Breast epithelium (tissue), 4 donors: ENCODE data around the gene HNF4A. TPM values are rescaled to one million over a fixed set of nuclear protein-coding genes. Genes with fewer than 3 reads are reported as not detected.

ENCODE experiments used
- DNase-seq, 2 donors: peaks; one replicate each; pipeline ENCODE4 v3.0.0-alpha.2; 2019; ENCODE audit warnings: low spot score in 2 of 2
- H3K27ac ChIP-seq, 2 donors: fragments of 200-600 bp; sonication (generic) in 1 of 2; one replicate each; pipeline ENCODE4 v1.5.1; 2016 to 2019; ENCODE audit warnings: mild to moderate bottlenecking in 1 of 2
- H3K27me3 ChIP-seq, 2 donors: fragments of 200-600 bp; sonication (generic) in 1 of 2; one replicate each; pipeline versions ENCODE4 v1.5.1 to v1.6.0; 2017 to 2019; ENCODE audit warnings: control low read depth in 1 of 2, mild to moderate bottlenecking in 1 of 2
- H3K36me3 ChIP-seq: fragments of 200-600 bp; one replicate; pipeline ENCODE4 v1.5.1; 2019
- H3K4me1 ChIP-seq, 2 donors: fragments of 200-600 bp; sonication (generic); one replicate each; pipeline ENCODE4 v1.5.1; 2016 to 2019; ENCODE audit warnings: control low read depth in 1 of 2
- H3K4me3 ChIP-seq, 3 donors: fragments of 200-600 bp; sonication (generic); 1 replicate in 2 of 3; 2 replicates in 1 of 3; pipeline ENCODE4 v1.5.1; 2016 to 2019; ENCODE audit warnings: mild to moderate bottlenecking in 3 of 3, moderate library complexity in 2 of 3
- H3K9me3 ChIP-seq, 2 donors: fragments of 200-600 bp; sonication (generic) in 1 of 2; one replicate each; pipeline ENCODE4 v1.5.1; 2016 to 2019; ENCODE audit warnings: control low read depth in 1 of 2
- POLR2A ChIP-seq: fragments of 450-650 bp; IDR thresholded peaks from one replicate; pipeline ENCODE4 v1.6.1; 2016; ENCODE audit warnings: antibody characterized with exemption, mild to moderate bottlenecking, moderate library complexity
- POLR2AphosphoS5 ChIP-seq, 3 donors: sonication (generic); formaldehyde crosslinking; IDR thresholded peaks; one replicate each; pipeline ENCODE4 v1.6.1; 2017; ENCODE audit warnings: antibody characterized with exemption in 3 of 3
- intact Hi-C: fragments of 100-400 bp; cut with DNase I; formaldehyde crosslinking; loops from one replicate; pipeline ENCODE4 v1.15.1; 2023; ENCODE audit warnings: low total_unique reads
- total RNA-seq, 3 donors: library from RNA; depleted of rRNA; stranded (reverse); fragments of >200 nt; gene quantifications; one replicate each; pipeline ENCODE4 v1.1.0, GENCODE V29; 2016
- TF ChIP-seq, protein P1 (sequence below), 3 donors: fragments of 450-650 bp; IDR thresholded peaks; one replicate each; pipeline ENCODE4 v1.5.1; 2016 to 2017; ENCODE audit warnings: antibody characterized with exemption in 3 of 3, mild to moderate bottlenecking in 3 of 3, moderate library complexity in 3 of 3

Gene HNF4A
- total RNA-seq, 3 donors from 2014 or later = 1.6 TPM; not detected in 2

DNA sequence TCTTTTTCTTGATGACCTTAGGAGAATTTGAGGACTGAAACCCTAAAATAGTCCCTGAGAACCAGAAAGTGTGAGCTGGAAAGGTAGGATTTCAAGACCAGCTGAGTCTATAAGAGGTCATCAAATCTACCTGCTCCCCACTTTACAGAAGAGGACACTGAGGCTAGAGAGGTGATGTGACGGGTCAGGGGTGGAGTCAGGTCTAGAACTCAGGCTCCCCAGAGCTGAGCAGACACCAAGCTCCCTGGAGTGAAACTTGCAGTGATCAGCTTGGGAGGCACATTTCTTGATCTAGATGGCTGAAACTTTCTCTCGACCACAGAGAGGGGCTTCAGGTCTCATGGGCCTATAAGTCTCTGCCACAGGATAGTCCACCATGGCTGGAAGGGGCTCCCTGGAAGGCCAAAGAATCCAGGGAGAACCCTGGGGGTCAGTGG, 55.1 kb downstream of the HNF4A start:
- Histone ChIP-seq H3K4me1 (no peaks in the 10 kb centered on the region), H3K36me3 (no peaks in the 10 kb centered on the region), H3K4me3 (no peak overlapping the region), H3K27ac (no peak overlapping the region), H3K27me3 (peaks cover 0 to 5% of the 10 kb centered on the region in 2 donors), H3K9me3 (no peaks in the 10 kb centered on the region)
- intact Hi-C loops = no loop called here
- TF ChIP-seq POLR2A = no peak
- TF ChIP-seq, protein P1, sequence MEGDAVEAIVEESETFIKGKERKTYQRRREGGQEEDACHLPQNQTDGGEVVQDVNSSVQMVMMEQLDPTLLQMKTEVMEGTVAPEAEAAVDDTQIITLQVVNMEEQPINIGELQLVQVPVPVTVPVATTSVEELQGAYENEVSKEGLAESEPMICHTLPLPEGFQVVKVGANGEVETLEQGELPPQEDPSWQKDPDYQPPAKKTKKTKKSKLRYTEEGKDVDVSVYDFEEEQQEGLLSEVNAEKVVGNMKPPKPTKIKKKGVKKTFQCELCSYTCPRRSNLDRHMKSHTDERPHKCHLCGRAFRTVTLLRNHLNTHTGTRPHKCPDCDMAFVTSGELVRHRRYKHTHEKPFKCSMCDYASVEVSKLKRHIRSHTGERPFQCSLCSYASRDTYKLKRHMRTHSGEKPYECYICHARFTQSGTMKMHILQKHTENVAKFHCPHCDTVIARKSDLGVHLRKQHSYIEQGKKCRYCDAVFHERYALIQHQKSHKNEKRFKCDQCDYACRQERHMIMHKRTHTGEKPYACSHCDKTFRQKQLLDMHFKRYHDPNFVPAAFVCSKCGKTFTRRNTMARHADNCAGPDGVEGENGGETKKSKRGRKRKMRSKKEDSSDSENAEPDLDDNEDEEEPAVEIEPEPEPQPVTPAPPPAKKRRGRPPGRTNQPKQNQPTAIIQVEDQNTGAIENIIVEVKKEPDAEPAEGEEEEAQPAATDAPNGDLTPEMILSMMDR (IDR thresholded peaks at IDR 0.05) = no peak
- DNase-seq = no peak

GRCh38 chr20:44411020-44411756, 55.7 kb downstream of the HNF4A start:
- Histone ChIP-seq H3K9me3 (no peaks in the 10 kb centered on the region), H3K36me3 (no peaks in the 10 kb centered on the region), H3K27me3 (peaks cover 0 to 5% of the 10 kb centered on the region in 2 donors), H3K4me1 (no peaks in the 10 kb centered on the region), H3K27ac (no peak overlapping the region), H3K4me3 (no peak overlapping the region)
- intact Hi-C loops = no loop called here
- TF ChIP-seq POLR2AphosphoS5 (IDR thresholded peaks at IDR 0.05) = no peak
- TF ChIP-seq POLR2A = no peak
- TF ChIP-seq, protein P1 (IDR thresholded peaks at IDR 0.05) = no peak
- DNase-seq = no peak

- Histone ChIP-seq H3K27ac (no peak overlapping the region), H3K36me3 (no peaks in the 10 kb centered on the region), H3K9me3 (no peaks in the 10 kb centered on the region), H3K27me3 (peaks cover 0 to 5% of the 10 kb centered on the region in 2 donors), H3K4me1 (no peaks in the 10 kb centered on the region), H3K4me3 (no peak overlapping the region)
- DNase-seq = no peak
- TF ChIP-seq POLR2AphosphoS5 (IDR thresholded peaks at IDR 0.05) = no peak
- TF ChIP-seq, protein P1 (IDR thresholded peaks at IDR 0.05) = no peak
- TF ChIP-seq POLR2A = no peak
- intact Hi-C loops = no loop called here
These were observed 56.4 kb downstream of the HNF4A start for GRCh38 chr20:44411757-44412401.

DNA sequence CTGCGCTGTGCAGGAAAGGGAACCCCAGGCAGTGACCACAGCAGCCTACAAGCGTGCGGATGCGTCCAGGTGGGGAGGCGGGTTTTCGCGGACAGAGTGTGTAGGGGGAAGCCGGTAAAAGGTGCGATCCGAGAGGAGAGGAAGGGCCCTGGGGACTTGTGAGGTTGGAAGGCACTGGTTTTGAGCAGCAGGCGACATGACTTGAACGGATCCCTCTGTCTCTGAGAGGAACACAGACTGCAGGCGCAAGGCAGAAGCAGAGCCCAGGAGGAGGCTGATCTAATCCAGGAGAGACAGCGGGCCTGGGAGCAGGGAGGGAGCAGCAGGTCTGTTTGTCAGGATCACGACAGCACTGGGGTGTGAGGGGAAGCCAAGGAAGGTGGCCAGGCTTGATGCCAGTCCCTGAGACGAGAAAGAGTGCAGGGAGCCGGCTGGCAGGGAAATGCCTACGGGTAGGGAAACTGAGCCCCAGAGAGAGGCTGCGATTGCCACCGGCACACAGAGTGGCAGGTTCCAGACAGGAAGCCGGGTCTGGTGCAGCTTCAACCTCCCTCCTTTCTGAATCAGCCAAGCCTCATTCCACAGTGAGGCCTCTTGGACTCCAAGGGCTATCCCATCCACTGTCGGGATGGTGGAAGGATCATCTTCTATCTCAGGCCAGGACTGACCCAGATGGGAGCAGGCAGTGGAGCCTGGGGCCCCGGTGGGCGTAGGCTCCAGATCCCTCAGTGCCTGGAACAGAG, 57.1 kb downstream of the HNF4A start:
- Histone ChIP-seq H3K4me3 (no peak overlapping the region), H3K27me3 (peaks cover 0 to 5% of the 10 kb centered on the region in 2 donors), H3K9me3 (no peaks in the 10 kb centered on the region), H3K27ac (no peak overlapping the region), H3K4me1 (no peaks in the 10 kb centered on the region), H3K36me3 (no peaks in the 10 kb centered on the region)
- no peak for DNase-seq
- no peak for TF ChIP-seq POLR2A
- TF ChIP-seq, protein P1 (IDR thresholded peaks at IDR 0.05) = no peak
- intact Hi-C loops = no loop called here
